HG02981 (cell line): ENCODE measurements around the gene GPR183.

ENCODE experiments used
- ATAC-seq: cut with Tn5 transposase; IDR thresholded peaks from one replicate; pipeline ENCODE4 v1.9.1; 2021; ENCODE audit warnings: mild to moderate bottlenecking, moderate library complexity; ENCODE audit not compliant: unreplicated experiment

The GPR183 gene, protein sequence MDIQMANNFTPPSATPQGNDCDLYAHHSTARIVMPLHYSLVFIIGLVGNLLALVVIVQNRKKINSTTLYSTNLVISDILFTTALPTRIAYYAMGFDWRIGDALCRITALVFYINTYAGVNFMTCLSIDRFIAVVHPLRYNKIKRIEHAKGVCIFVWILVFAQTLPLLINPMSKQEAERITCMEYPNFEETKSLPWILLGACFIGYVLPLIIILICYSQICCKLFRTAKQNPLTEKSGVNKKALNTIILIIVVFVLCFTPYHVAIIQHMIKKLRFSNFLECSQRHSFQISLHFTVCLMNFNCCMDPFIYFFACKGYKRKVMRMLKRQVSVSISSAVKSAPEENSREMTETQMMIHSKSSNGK

GRCh38 chr13:99307247-99307646 is at the start of gene GPR183:
Gene GPR183, minus strand, starts transcription at chr13:99307399. Its CDS starts 11,254 bp downstream, at chr13:99296145.
- peak; percentile 52 for ATAC-seq

DNA sequence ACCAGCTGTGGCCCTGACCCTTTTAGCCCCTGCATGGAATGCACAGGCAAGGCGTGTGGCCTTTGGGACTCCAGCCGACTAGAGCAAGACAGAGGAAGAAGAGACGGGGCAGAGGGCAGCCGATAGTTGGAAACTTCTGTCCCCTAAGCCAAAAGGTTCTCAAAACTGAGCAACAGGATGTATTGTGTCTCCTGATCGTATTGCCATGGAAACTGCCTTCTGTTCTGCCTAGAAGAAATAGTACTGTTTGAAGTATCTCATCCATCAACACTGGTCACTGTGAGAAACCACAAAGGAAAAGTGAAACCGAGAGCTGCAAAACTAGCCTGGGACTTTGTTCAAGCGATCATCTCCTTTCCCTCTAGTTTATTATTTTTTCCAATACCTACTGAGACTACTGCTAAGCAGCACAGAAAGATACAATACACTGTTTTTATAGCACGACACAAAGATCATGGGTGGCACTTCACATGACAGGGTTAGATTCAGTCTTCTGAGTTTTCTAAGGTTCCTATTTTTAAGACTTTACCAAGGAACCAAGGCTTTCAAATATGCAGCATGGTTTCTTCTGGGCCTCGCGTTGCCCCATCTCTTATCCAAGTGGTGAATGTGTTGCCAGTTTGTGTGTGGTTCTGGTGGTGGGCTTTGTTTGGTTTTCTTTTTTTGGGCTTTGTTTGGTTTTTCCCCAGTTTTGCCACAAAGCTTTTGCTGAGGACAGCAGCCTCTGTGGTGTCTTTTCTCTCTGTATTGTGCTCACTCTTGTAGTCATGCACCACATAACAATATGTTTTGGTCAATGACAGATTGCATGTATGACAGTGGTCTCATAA is 49.3 kb upstream of the GPR183 start:
- peak; percentile 67 for ATAC-seq

- no peak for ATAC-seq
These were observed 48.7 kb upstream of the GPR183 start for GRCh38 chr13:99356012-99356261.

DNA sequence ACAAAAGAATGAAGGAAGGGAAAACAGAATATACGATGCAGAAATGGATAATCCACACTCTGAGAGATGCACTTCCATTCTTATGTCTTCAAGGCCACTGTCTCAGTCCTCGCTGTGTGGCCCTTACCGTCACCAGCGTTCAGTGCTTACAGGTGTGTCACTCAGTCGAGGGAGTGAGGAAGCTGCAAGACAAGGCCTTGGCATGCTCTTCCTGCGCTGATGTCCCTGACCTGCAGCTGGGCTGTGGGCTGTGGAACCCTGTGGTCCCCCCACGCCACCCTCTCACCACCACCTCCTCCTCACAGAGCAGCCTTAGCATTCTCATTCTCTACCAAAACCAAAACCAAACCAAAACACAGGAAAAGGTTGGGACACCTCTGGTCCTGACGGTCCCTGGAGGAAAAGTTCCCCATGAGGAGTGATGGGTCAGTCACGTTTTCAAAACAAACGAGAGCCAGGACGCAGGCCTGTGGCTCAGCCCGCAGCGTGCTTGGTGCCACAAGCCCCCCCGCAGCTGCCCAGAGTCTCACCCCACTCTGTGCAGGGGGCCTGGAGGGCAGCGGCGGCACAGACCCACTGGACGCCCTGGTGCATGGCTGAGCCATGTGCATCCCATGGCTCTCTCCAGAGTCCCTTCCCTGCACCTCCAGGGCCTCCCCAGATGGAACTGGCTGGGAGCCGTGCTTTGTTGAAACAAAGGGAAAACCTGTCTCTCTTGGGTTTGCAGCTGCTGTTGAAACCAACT is 48.2 kb upstream of the GPR183 start:
- ATAC-seq = no peak

- no peak for ATAC-seq
These were observed 47.3 kb upstream of the GPR183 start for GRCh38 chr13:99354371-99354951.

DNA sequence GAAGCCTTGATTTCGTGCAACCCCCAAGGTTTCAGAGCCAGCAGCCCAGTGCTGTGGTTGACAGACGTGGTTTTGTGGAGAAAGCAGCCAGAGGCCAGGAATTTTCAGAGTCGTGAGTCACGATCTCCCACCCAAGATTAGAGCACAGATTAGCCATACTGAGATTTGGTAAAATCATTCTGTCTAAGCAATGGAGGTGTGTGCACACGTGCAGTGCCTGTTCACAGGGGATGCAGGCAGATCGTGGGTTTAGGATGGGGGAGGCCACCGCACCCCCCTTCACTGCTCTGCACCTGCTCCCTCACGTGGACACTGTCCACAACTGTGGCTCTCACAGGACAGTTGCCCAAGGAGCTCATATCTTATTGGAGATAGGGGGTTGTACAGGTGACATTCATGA is 46.6 kb upstream of the GPR183 start:
- no peak for ATAC-seq

DNA sequence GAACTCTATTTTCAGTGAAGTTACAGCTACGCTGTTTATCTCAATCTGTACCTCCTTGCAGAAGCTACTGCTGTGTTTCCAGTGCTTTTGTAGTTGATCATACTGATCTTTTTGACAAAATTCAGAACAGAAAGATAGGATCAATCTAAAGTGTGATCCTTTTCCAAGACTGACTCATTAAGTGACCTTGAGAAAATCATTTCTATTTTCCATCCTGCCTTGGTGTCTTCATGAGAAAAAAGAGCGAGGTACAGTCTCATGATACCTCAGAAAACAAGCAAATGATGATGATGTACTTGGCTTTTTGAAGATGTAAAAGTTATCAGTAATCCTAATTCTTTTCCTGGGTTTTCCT is 46.0 kb upstream of the GPR183 start:
- ATAC-seq = no peak

GRCh38 chr13:99352351-99353245 is 45.4 kb upstream of the GPR183 start:
- ATAC-seq = no peak

GRCh38 chr13:99351772-99352171 is 44.6 kb upstream of the GPR183 start:
- ATAC-seq = no peak

DNA sequence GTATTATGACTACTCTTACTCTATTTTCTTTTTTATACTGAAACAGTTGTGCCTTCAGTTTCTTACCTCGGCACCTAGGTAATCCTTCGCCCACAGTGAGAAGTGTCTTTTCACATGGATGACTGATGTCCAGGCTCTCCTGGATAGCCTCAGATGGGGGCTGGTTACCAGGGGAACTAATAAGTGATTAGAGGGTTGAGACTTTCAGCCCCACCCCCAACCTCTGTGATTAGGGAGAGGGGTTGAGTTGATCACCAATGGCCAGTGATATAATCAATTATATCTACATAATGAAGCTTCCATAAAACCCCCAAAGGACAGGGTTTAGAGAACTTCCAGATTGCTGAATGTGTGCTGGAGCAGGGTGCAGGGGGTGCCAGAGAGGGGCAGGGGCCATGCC is 43.0 kb upstream of the GPR183 start:
- ATAC-seq = no peak

DNA sequence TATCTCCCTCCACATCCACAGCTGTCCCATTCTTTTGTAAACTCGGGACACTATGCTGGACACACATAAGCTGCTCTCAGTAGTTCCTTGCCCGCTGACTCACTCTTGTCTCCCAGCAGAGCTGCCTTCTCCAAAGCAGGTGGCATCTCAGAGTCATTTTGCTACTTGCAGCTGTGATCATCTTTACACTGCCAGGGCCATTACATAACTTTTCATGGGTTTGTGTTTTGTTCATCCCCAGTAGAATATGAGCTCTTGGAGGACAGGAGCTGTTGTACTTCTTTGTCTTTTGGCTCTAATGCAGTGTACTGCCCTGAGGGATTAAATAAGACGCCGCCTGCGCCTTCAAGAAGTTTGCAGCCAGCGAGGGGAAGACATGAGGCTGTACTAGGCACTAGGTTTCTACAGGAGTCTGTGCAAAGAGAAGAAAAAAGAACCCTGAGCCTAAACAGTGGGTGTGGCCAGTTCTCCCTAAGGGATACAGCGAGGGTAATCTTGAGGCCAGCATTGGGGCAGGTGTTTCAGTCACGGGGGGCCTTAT is 40.8 kb upstream of the GPR183 start:
- ATAC-seq = peak; percentile 48

- peak; percentile 13 for ATAC-seq
These were observed 40.2 kb upstream of the GPR183 start for GRCh38 chr13:99347335-99347878.

DNA sequence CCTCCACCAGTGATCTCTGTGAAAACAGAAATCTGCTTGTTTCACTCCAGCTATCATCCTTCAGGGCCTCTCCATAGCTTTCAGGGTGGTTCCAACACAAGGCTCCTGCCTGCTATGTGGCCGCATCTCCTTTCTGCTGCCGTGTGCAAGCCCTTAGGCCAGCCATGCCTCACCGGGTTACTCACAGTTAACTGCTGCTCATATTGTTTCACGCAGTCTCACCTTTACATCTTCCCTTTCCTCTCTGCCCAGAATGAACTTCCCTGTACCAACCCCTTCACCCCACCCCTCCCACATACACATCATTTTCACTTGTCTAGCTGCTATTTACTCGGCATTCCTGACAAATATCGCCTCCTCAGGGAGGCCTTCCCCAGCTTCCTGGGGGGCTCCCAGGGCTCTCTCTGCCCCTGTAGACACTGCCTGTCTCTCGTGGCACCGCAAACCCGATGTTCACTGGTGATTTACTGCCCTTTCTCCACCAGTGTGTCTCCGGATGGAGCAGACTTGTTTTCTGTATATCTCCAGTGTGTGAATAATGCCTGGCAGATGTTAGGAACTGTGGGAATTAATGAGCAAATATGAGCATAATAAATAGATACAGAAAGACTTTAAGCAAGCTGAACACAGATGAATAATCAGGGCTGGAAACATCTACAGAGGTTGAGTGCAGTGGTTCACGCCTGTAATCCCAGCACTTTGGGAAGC is 39.3 kb upstream of the GPR183 start:
- ATAC-seq = no peak

- no peak for ATAC-seq
These were observed 38.1 kb upstream of the GPR183 start for GRCh38 chr13:99345345-99345744.

- ATAC-seq = no peak
These were observed 37.5 kb upstream of the GPR183 start for GRCh38 chr13:99344610-99345208.

- no peak for ATAC-seq
These were observed 35.6 kb upstream of the GPR183 start for GRCh38 chr13:99342723-99343315.

GRCh38 chr13:99341969-99342722 is 34.9 kb upstream of the GPR183 start:
- no peak for ATAC-seq

- ATAC-seq = no peak
These were observed 33.4 kb upstream of the GPR183 start for GRCh38 chr13:99340638-99341037.
